GM12874 (cell line): ENCODE measurements around the gene ANGPTL2.

ENCODE experiments used
- TF ChIP-seq, protein P1 (sequence below): IDR thresholded peaks from 2 replicates; pipeline ENCODE4 v1.5.1; 2011; ENCODE audit warnings: low read depth, mild to moderate bottlenecking, control low read depth, low read length, moderate library complexity; ENCODE audit not compliant: insufficient read depth

ANGPTL2 gene

DNA sequence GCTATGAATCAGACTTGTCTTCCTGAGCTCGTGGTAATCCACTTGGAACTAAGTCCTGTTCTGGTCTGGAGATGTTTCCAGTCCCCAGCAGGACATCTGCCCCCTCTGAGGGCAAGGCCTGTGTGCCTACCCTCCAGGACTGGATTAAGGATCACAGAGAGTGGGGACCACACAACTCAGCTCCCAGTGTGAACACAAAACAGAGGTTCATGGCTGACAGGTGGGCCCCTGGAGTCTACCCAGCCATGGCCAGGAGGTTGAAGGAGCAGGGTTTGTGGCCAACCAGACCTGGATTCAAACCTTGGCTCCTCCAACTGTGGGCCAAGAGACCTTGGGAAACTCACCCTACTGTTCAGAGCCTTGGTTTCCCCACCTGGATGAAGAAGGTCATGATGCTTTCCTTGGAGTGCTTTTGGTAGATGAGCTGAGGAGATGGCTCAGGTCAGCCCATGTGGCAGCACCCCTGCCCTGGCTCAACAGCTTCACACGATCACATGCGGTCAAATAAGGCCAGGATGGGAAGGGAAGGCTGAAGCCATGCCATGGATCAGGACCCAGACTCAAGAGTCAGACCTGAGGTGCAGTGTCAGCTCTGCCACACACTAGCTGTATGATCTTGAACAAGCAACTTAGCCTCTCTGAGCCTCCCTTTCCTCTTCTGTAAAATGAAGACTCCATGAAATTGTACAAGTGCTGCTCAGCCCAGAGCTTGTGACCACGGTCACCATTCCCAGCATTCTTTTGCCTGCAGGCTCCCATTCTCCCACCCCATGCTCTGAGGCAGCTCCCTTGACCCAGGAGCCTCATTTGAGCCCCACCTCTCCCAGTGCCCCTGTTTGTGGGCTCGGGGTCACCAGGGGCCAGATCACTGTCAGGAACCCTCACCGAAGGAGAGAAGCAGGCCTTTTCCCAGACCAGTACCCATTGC, 27.3 kb upstream of the ANGPTL2 start:
- TF ChIP-seq, protein P1, sequence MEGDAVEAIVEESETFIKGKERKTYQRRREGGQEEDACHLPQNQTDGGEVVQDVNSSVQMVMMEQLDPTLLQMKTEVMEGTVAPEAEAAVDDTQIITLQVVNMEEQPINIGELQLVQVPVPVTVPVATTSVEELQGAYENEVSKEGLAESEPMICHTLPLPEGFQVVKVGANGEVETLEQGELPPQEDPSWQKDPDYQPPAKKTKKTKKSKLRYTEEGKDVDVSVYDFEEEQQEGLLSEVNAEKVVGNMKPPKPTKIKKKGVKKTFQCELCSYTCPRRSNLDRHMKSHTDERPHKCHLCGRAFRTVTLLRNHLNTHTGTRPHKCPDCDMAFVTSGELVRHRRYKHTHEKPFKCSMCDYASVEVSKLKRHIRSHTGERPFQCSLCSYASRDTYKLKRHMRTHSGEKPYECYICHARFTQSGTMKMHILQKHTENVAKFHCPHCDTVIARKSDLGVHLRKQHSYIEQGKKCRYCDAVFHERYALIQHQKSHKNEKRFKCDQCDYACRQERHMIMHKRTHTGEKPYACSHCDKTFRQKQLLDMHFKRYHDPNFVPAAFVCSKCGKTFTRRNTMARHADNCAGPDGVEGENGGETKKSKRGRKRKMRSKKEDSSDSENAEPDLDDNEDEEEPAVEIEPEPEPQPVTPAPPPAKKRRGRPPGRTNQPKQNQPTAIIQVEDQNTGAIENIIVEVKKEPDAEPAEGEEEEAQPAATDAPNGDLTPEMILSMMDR: no peak

GRCh38 chr9:127149010-127149409, 26.6 kb upstream of the ANGPTL2 start:
- TF ChIP-seq, protein P1: no peak

DNA sequence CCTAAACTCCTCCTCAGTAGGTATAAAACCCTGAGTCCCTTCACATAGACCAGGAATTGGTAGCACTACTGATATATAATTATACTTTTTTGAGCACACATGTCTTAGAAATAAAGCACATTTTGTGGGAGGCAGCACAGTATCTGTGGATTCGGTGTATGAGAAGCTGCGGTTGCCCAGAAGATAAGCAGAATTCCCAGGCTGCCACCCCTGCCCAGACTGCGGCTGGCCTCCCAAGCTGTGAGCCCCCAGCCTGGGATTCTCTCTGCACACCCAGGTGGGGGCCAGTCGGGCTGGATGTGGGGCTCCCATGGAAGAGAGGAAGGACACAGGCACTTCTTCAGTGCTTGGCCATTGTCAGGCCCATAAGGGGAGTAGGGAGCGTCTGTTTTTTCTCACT, 25.6 kb upstream of the ANGPTL2 start:
- TF ChIP-seq, protein P1: no peak

- TF ChIP-seq, protein P1: no peak
Observed at GRCh38 chr9:127147251-127147650, 24.8 kb upstream of the ANGPTL2 start.

DNA sequence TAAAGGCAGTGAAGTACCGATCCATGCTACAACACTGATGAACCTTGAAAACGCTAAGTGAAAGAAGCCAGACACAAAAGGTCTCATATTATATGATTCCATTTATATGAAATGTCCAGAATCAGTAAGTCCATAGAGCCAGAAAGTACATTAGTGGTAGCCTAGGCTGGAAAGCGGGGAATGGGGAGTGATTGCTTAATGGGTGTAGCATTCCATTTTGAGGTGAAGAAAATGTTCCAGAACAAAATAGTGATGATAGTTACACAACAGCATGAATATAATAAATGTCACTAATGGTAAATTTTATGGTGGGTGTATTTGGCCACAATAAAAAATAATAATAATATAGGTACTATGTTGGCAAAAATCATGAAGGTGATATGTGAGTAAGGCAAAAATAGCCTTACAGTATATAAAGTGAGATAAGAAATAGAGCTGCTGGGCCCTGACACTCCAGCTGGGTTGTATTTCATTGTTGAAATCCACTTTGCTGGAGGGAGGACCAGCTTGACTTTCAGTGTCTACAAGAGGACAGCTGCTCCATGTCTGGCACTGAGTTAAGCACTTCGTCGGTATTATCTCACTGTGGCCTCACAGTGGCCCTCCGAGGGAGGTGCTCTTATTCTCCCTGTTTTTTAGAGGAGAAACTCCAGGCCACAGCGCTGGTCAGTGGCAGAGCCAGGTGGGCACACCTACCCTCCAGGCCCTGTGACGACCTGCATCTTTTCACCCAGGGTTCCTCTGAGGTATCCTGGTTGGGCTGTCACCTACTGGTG, 22.4 kb upstream of the ANGPTL2 start:
- TF ChIP-seq, protein P1: no peak

GRCh38 chr9:127143920-127144465, 21.6 kb upstream of the ANGPTL2 start:
- TF ChIP-seq, protein P1: no peak

DNA sequence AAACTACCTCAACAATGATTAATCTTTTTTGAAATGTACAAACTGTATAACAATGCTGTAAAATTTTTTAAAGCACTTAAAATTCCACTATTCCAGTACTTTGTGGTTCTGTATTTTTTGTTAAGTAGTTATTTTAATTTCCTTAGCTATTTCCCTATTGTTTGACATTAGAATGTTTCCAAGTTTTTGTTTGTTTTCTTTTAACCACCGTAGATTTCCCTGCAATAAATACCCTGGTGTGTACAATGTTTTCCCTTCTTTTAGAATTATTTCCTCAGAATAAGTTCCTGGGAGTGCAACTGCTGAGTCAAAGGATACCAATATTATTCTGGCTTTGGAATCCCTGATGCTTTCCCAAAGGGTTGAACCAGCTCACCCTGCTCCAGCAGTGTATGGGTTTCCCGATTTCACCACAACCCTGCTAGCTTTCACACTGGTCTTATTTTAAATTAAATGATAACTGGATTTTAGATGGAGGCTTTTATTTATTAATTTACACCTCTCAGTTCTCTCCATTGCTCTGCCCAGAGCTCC, 20.6 kb upstream of the ANGPTL2 start:
- TF ChIP-seq, protein P1: no peak
